Measurements from ENCODE around the gene GTF3C6. TPM values are rescaled to one million over a fixed set of nuclear protein-coding genes. Genes with fewer than 3 reads are reported as not detected.
"Not testable (repeated sequence)": the region's sequence is repeated elsewhere in the genome, so short reads cannot be mapped to it uniquely, and the experiment has no call there.

GTF3C6 gene
- total RNA-seq, 4 donors from 2014 or later, result 15.7 to 31.4 (median 25.8) TPM

DNA sequence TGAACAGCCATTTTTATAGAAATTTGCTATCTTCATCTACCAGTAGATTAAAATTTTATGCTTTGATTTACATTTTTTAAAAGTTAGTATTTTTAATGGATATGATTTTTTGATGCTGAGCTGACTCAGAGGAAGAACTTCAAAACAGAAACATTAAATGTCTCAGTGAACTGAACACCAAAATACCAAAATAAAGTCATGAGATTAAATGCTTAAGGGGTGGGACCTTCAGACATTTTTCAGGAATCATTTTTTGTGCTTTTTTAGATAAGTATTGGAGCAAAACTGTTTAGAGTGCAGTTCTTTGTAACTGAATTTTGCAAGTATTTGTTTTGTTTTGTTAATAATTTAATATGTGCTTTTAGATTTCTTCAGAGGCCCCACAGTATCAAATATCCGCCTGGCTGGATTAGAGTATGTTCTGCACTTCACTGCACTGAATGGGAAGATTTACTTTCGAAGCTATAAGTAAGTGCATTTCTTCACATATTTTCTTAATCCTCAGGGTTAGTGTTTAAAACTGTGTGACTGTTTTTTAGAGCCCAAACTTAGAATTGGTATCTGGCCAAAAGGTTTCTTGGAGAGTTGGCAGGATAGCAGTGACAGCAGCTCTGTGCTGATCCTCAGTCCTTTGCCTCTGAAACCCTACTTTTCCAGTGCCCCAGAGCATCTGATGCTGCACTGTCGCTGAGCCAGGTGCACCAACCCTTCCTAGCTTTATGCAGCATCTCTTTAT is 57.1 kb downstream of the GTF3C6 start:
- Histone ChIP-seq H3K9me3 (no peaks in the 10 kb centered on the region), H3K27ac (no peak overlapping the region), H3K27me3 (no peaks in the 10 kb centered on the region), H3K4me1 (no peaks in the 10 kb centered on the region), H3K36me3 (peaks cover 0 to 40% (median 0%) of the 10 kb centered on the region in 3 donors), H3K4me3 (no peak overlapping the region)
- DNase-seq, result no peak
- no peak for TF ChIP-seq POLR2A (IDR thresholded peaks at IDR 0.05)
- TF ChIP-seq CTCF (IDR thresholded peaks at IDR 0.05), result no peak

- not testable (repeated sequence) for H3K4me1 ChIP-seq, H3K4me3 ChIP-seq, DNase-seq, H3K9me3 ChIP-seq, H3K27me3 ChIP-seq, H3K27ac ChIP-seq
- H3K36me3 ChIP-seq, result peaks cover 0 to 38% (median 0%) of the 10 kb centered on the region in 3 donors
Measured at GRCh38 chr6:111017241-111017640, 58.7 kb downstream of the GTF3C6 start.

Other genes starting within 250 kb of the GTF3C6 start
- 10 to 100 TPM; 10.5 to 14.6 (median 12.9) TPM for gene CDK19, start 143.2 kb upstream of the GTF3C6 start, total RNA-seq
- 10 to 100 TPM; 37.1 to 61.9 (median 42.8) TPM for gene AMD1, start 83.9 kb upstream of the GTF3C6 start, total RNA-seq
- 1 to 10 TPM; 3.5 to 9.6 (median 7.2) TPM for gene RPF2, start 23.3 kb downstream of the GTF3C6 start, total RNA-seq
- 1 to 10 TPM; 2.5 to 9.5 (median 9.3) TPM for gene SLC16A10, start 128.8 kb downstream of the GTF3C6 start, total RNA-seq